Measurements from ENCODE around the gene MMP24OS. TPM values are rescaled to one million over a fixed set of nuclear protein-coding genes. Genes with fewer than 3 reads are reported as not detected.

MMP24OS gene
- total RNA-seq, 1 experiment from 2014 or later, result 95.4 TPM

GRCh38 chr20:35277127-35277526 is 795 bp downstream of the MMP24OS start:
- BruUV-seq (replicated peaks), result no TSS peak
- H3K4me1 Mint-ChIP-seq (ENCODE audit: low read depth, unreplicated experiment), result peaks cover 25% of the 10 kb centered on the region
- no peaks in the 10 kb centered on the region for H3K27me3 Mint-ChIP-seq (ENCODE audit: unreplicated experiment)
- CTCF ChIA-PET, result interaction anchor here (1.1 to 2.7 kb wide), 6 partner anchors 8 to 181 kb away, joined by 3 to 18 read pairs (median 6); partner anchors contain the start of gene EDEM2
- intact Hi-C loops (cut with micrococcal nuclease; ENCODE audit: unreplicated experiment), result no loop called here
- peak overlapping the region; percentile 95 for H3K27ac Mint-ChIP-seq (ENCODE audit: unreplicated experiment)
- peaks cover 91% of the 10 kb centered on the region for H3K36me3 Mint-ChIP-seq (ENCODE audit: insufficient read depth, unreplicated experiment)
- TF ChIP-seq, protein P1, sequence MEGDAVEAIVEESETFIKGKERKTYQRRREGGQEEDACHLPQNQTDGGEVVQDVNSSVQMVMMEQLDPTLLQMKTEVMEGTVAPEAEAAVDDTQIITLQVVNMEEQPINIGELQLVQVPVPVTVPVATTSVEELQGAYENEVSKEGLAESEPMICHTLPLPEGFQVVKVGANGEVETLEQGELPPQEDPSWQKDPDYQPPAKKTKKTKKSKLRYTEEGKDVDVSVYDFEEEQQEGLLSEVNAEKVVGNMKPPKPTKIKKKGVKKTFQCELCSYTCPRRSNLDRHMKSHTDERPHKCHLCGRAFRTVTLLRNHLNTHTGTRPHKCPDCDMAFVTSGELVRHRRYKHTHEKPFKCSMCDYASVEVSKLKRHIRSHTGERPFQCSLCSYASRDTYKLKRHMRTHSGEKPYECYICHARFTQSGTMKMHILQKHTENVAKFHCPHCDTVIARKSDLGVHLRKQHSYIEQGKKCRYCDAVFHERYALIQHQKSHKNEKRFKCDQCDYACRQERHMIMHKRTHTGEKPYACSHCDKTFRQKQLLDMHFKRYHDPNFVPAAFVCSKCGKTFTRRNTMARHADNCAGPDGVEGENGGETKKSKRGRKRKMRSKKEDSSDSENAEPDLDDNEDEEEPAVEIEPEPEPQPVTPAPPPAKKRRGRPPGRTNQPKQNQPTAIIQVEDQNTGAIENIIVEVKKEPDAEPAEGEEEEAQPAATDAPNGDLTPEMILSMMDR (IDR thresholded peaks at IDR 0.05; ENCODE audit: unreplicated experiment), result no peak
- no peak for DNase-seq
- peak overlapping the region; percentile 85 for H3K4me3 Mint-ChIP-seq (ENCODE audit: low read depth, unreplicated experiment)
- no peaks in the 10 kb centered on the region for H3K9me3 Mint-ChIP-seq (ENCODE audit: low read depth, unreplicated experiment)

GRCh38 chr20:35276408-35276807 is 1.5 kb downstream of the MMP24OS start:
- Mint-ChIP-seq H3K9me3 (ENCODE audit: low read depth, unreplicated experiment) (no peaks in the 10 kb centered on the region), H3K27me3 (ENCODE audit: unreplicated experiment) (no peaks in the 10 kb centered on the region), H3K4me3 (ENCODE audit: low read depth, unreplicated experiment) (peak overlapping the region; percentile 85), H3K36me3 (ENCODE audit: insufficient read depth, unreplicated experiment) (peaks cover 84% of the 10 kb centered on the region), H3K27ac (ENCODE audit: unreplicated experiment) (peak overlapping the region; percentile 95), H3K4me1 (ENCODE audit: low read depth, unreplicated experiment) (peaks cover 25% of the 10 kb centered on the region)
- TF ChIP-seq, protein P1 (IDR thresholded peaks at IDR 0.05; ENCODE audit: unreplicated experiment), result no peak
- intact Hi-C loops (cut with micrococcal nuclease; ENCODE audit: unreplicated experiment), result no loop called here
- DNase-seq, result no peak
- no TSS peak for BruUV-seq (replicated peaks)
- CTCF ChIA-PET, result interaction anchor here (2.2 to 2.7 kb wide), 2 partner anchors 130 to 131 kb away, joined by 7 to 18 read pairs; partner anchors contain the start of gene EDEM2

GRCh38 chr20:35275741-35276251 is 2.1 kb downstream of the MMP24OS start:
- Mint-ChIP-seq H3K9me3 (ENCODE audit: low read depth, unreplicated experiment) (no peaks in the 10 kb centered on the region), H3K27ac (ENCODE audit: unreplicated experiment) (peak overlapping the region; percentile 95), H3K4me1 (ENCODE audit: low read depth, unreplicated experiment) (peaks cover 25% of the 10 kb centered on the region), H3K27me3 (ENCODE audit: unreplicated experiment) (no peaks in the 10 kb centered on the region), H3K4me3 (ENCODE audit: low read depth, unreplicated experiment) (peak overlapping the region; percentile 85), H3K36me3 (ENCODE audit: insufficient read depth, unreplicated experiment) (peaks cover 82% of the 10 kb centered on the region)
- CTCF ChIA-PET, result interaction anchor here (0.6 to 2.7 kb wide), 4 partner anchors 9 to 131 kb away, joined by 3 to 18 read pairs (median 3); partner anchors contain the start of gene EIF6
- BruUV-seq (replicated peaks), result no TSS peak
- no peak for DNase-seq
- TF ChIP-seq, protein P1 (IDR thresholded peaks at IDR 0.05; ENCODE audit: unreplicated experiment), result no peak
- intact Hi-C loops (cut with micrococcal nuclease; ENCODE audit: unreplicated experiment), result no loop called here

GRCh38 chr20:35274172-35275092 is 3.5 kb downstream of the MMP24OS start:
- Mint-ChIP-seq H3K4me3 (ENCODE audit: low read depth, unreplicated experiment) (no peak overlapping the region), H3K4me1 (ENCODE audit: low read depth, unreplicated experiment) (peaks cover 19% of the 10 kb centered on the region), H3K27ac (ENCODE audit: unreplicated experiment) (no peak overlapping the region), H3K36me3 (ENCODE audit: insufficient read depth, unreplicated experiment) (peaks cover 74% of the 10 kb centered on the region), H3K27me3 (ENCODE audit: unreplicated experiment) (no peaks in the 10 kb centered on the region), H3K9me3 (ENCODE audit: low read depth, unreplicated experiment) (no peaks in the 10 kb centered on the region)
- CTCF ChIA-PET, result no interaction called here
- no TSS peak for BruUV-seq (replicated peaks)
- intact Hi-C loops (cut with micrococcal nuclease; ENCODE audit: unreplicated experiment), result no loop called here
- DNase-seq, result no peak
- TF ChIP-seq, protein P1 (IDR thresholded peaks at IDR 0.05; ENCODE audit: unreplicated experiment), result no peak

All from Calu3 (cell line).